GM23248 (cell line): ENCODE measurements around the gene PTPN14. TPM values are rescaled to one million over a fixed set of nuclear protein-coding genes. Genes with fewer than 3 reads are reported as not detected.

Experiments used
- DNase-seq: peaks from one replicate; pipeline ENCODE4 v3.0.0-alpha.2; 2015
- H2AFZ ChIP-seq: fragments of 200-600 bp; sonication (generic); 2 replicates; pipeline ENCODE4 v1.6.1; 2016; ENCODE audit warnings: antibody characterized with exemption
- H3F3A ChIP-seq: fragments of 200-600 bp; sonication (generic); 2 replicates; pipeline ENCODE4 v1.6.1; 2016; ENCODE audit warnings: mild to moderate bottlenecking, antibody characterized with exemption, mixed run types; ENCODE audit not compliant: insufficient read depth
- H3K27ac ChIP-seq: fragments of 200-600 bp; sonication (generic); 2 replicates; pipeline ENCODE4 v1.5.1; 2016; ENCODE audit warnings: mild to moderate bottlenecking
- H3K27me3 ChIP-seq: fragments of 200-600 bp; sonication (generic); replicated peaks from 2 replicates; pipeline ENCODE4 v1.6.1; 2016; ENCODE audit warnings: mild to moderate bottlenecking; ENCODE audit not compliant: insufficient read depth
- H3K36me3 ChIP-seq: fragments of 200-600 bp; sonication (generic); 2 replicates; pipeline ENCODE4 v1.6.1; 2016; ENCODE audit warnings: low read depth, mild to moderate bottlenecking
- H3K4me1 ChIP-seq: fragments of 200-600 bp; sonication (generic); 2 replicates; pipeline ENCODE4 v1.6.1; 2016; ENCODE audit warnings: mild to moderate bottlenecking; ENCODE audit not compliant: insufficient read depth
- H3K4me2 ChIP-seq: fragments of 200-600 bp; sonication (generic); one replicate; pipeline ENCODE4 v1.6.1; 2016; ENCODE audit warnings: mild to moderate bottlenecking; ENCODE audit not compliant: unreplicated experiment
- H3K4me3 ChIP-seq: fragments of 200-600 bp; sonication (generic); 2 replicates; pipeline ENCODE4 v1.5.1; 2016; ENCODE audit warnings: mild to moderate bottlenecking
- H3K79me2 ChIP-seq: fragments of 200-600 bp; sonication (generic); 2 replicates; pipeline ENCODE4 v1.6.1; 2016; ENCODE audit warnings: mild to moderate bottlenecking; ENCODE audit not compliant: insufficient read depth
- H3K9ac ChIP-seq: fragments of 200-600 bp; sonication (generic); 2 replicates; pipeline ENCODE4 v1.6.1; 2016; ENCODE audit warnings: mild to moderate bottlenecking
- H3K9me2 ChIP-seq: fragments of 200-600 bp; sonication (generic); 2 replicates; pipeline ENCODE4 v1.6.1; 2016; ENCODE audit warnings: mixed run types, mild to moderate bottlenecking, moderate library complexity; ENCODE audit not compliant: insufficient read depth
- H3K9me3 ChIP-seq: fragments of 200-600 bp; sonication (generic); one replicate; pipeline ENCODE4 v1.6.1; 2017; ENCODE audit warnings: low read depth
- H4K20me1 ChIP-seq: fragments of 200-600 bp; sonication (generic); 2 replicates; pipeline ENCODE4 v1.6.0; 2016; ENCODE audit not compliant: insufficient read depth
- EZH2 ChIP-seq: fragments of 200-600 bp; sonication (generic); IDR thresholded peaks from 2 replicates; pipeline ENCODE4 v1.6.1; 2018; ENCODE audit warnings: antibody characterized with exemption, mild to moderate bottlenecking; ENCODE audit not compliant: insufficient read depth, poor library complexity, severe bottlenecking
- EZH2phosphoT487 ChIP-seq: fragments of 200-600 bp; sonication (generic); IDR thresholded peaks from 2 replicates; pipeline ENCODE4 v1.6.1; 2018; ENCODE audit warnings: antibody characterized with exemption, moderate library complexity, mild to moderate bottlenecking, low read depth; ENCODE audit not compliant: insufficient read depth
- whole genome bisulfite sequencing, 2 experiments: methylation state at CpG; one replicate each; pipeline ENCODE4 v1.1.6; 2015 to 2017; ENCODE audit warnings: low lambda C conversion rate in 2 of 2, low coverage in 1 of 2; ENCODE audit errors: missing lambda C conversion rate in 2 of 2; 5-methylcytosine and 5-hydroxymethylcytosine counted together
- in situ Hi-C: fragments of 300-500 bp; cut with MboI; formaldehyde crosslinking; loops from 2 replicates; pipeline ENCODE4 v1.15.0; 2020
- polyA plus RNA-seq: library from polyadenylated mRNA; unstranded; fragments of >200 nt; fragmentation: Nextera tagmentation; extraction: Ambion mirVana; gene quantifications from 2 replicates; pipeline ENCODE4 v1.2.1, GENCODE V29; 2016
- total RNA-seq: library from RNA; depleted of rRNA; stranded (reverse); fragments of >200 nt; shearing (Covaris generic); gene quantifications from 2 replicates; pipeline ENCODE4 v1.2.3, GENCODE V29; 2014

Gene PTPN14
- total and polyA plus RNA-seq, 2 experiments from 2014 or later, result 38.7 to 49.8 TPM

DNA sequence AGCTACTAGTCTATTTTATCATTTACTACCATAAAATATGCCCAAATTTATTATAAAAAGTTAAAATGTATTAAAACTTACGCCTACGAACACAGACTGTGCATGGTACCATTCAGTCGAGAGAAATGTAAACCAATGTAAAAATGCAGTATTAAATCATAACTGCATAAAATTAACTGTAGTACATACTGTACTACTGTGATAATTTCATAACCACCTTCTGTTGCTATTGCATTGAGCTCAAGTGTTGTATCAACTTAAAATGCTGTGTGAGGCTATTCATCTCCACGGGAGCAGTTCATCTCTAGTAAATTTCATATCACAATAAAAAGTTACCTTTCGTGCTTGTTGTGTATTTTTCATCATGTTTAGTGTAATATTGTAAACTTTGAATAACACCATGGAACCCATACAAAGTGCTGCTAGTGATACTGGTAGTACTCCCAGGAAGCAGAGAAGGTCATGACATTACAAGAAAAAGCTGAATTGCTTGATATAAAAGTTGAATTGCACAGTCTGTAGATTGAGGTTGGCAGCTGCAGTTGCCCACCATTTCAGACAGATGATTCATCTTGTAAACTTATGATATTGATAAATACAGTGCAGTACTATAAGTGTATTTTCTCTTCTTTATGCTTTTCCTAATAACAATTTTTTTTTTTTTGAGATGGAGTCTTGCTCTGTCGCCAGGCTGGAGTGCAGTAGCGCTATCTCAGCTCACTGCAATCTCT is 32.6 kb upstream of the PTPN14 start:
- peaks cover 49% of the 10 kb centered on the region for H3F3A ChIP-seq
- H3K4me1 ChIP-seq, result peaks cover 44% of the 10 kb centered on the region
- no peaks in the 10 kb centered on the region for H3K9me2 ChIP-seq
- no peaks in the 10 kb centered on the region for H4K20me1 ChIP-seq
- no peaks in the 10 kb centered on the region for H3K9me3 ChIP-seq
- no peak overlapping the region for H2AFZ ChIP-seq
- H3K36me3 ChIP-seq, result no peaks in the 10 kb centered on the region
- H3K4me3 ChIP-seq, result no peak overlapping the region
- in situ Hi-C loops, result loop anchor here (25.0 kb wide), 1 partner anchor 372 kb away; no protein-coding TSS in a partner anchor
- WGBS, 2 experiments, result 96 to 98% methylated on average over 7 of the region's 7 CpGs
- H3K79me2 ChIP-seq, result no peaks in the 10 kb centered on the region
- H3K4me2 ChIP-seq, result no peak overlapping the region
- TF ChIP-seq EZH2phosphoT487, result no peak
- TF ChIP-seq EZH2, result no peak
- H3K27ac ChIP-seq, result peak overlapping the region; percentile 27; the same call in 1 of the 2 replicates
- H3K9ac ChIP-seq, result no peak overlapping the region
- H3K27me3 ChIP-seq, result no peaks in the 10 kb centered on the region
- peak; percentile 28 for DNase-seq

DNA sequence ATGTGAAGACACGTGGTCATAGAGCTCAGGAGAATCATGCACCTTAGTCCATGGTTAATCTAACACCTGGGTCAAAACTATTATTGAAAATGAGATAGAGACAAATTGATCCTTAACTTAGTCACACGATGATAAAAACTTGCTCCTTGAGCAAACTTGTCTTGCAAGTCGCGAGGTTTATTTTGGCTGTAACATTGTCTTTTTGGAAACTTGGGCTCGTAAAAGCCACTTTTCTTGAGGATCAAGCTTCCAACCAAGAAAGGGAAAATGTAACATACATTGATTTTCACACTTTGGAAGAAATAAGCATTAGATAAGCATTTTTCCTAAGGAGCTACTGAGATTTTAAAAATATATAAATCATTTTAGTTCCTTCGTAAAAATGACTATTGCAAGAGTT is 31.7 kb upstream of the PTPN14 start:
- TF ChIP-seq EZH2phosphoT487, result no peak
- no peak for TF ChIP-seq EZH2
- H3K36me3 ChIP-seq, result no peaks in the 10 kb centered on the region
- H3K4me3 ChIP-seq, result no peak overlapping the region
- H3K9me2 ChIP-seq, result no peaks in the 10 kb centered on the region
- no peak overlapping the region for H3K4me2 ChIP-seq
- peaks cover 49% of the 10 kb centered on the region for H3F3A ChIP-seq
- 62 to 63% methylated on average over 6 of the region's 6 CpGs for WGBS, 2 experiments
- H3K27me3 ChIP-seq, result no peaks in the 10 kb centered on the region
- no peaks in the 10 kb centered on the region for H3K79me2 ChIP-seq
- H2AFZ ChIP-seq, result no peak overlapping the region
- DNase-seq, result no peak
- no peak overlapping the region for H3K9ac ChIP-seq
- H4K20me1 ChIP-seq, result no peaks in the 10 kb centered on the region
- no peaks in the 10 kb centered on the region for H3K9me3 ChIP-seq
- in situ Hi-C loops, result loop anchor here (25.0 kb wide), 1 partner anchor 371 kb away; no protein-coding TSS in a partner anchor
- H3K4me1 ChIP-seq, result peaks cover 44% of the 10 kb centered on the region
- H3K27ac ChIP-seq, result no peak overlapping the region

DNA sequence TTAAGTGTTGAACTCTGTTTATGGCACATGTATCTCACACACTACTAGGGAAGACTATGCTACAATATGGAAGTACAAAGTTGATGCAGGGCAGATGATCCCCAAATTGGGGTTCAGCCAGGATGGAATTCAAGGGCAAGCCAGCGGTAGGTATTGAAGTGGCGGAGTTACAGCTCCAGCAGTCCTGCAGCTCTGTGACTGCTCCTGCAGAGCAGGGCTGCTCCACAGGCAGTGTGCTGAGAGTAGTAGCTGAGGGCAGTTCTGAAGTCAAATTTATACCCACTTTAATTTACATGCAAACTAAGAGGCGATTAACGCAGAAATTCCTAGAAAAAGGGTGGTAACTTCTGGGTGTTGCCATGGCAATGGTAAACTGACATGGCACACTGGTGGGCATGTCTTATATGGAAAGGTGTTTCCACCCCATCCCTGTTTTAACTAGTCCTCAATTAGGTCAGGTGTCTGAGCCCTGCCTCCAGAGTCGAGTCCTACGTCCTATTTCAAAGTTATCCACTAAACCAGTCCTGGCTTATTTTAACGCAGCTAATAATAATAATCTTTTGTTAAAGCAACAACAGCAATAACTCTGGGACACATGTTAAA is 31.0 kb upstream of the PTPN14 start:
- in situ Hi-C loops, result loop anchor here (25.0 kb wide), 1 partner anchor 370 kb away; no protein-coding TSS in a partner anchor
- no peaks in the 10 kb centered on the region for H3K9me3 ChIP-seq
- H3K79me2 ChIP-seq, result no peaks in the 10 kb centered on the region
- WGBS, 2 experiments, result 61 to 65% methylated on average over 7 of the region's 7 CpGs
- H3K4me1 ChIP-seq, result peaks cover 44% of the 10 kb centered on the region
- peaks cover 49% of the 10 kb centered on the region for H3F3A ChIP-seq
- H4K20me1 ChIP-seq, result no peaks in the 10 kb centered on the region
- no peak for TF ChIP-seq EZH2phosphoT487
- no peak for TF ChIP-seq EZH2
- peak; percentile 31 for DNase-seq
- no peak overlapping the region for H3K9ac ChIP-seq
- no peaks in the 10 kb centered on the region for H3K36me3 ChIP-seq
- no peaks in the 10 kb centered on the region for H3K27me3 ChIP-seq
- no peaks in the 10 kb centered on the region for H3K9me2 ChIP-seq
- no peak overlapping the region for H2AFZ ChIP-seq
- H3K4me2 ChIP-seq, result no peak overlapping the region
- no peak overlapping the region for H3K4me3 ChIP-seq
- peak overlapping the region; percentile 59 for H3K27ac ChIP-seq

DNA sequence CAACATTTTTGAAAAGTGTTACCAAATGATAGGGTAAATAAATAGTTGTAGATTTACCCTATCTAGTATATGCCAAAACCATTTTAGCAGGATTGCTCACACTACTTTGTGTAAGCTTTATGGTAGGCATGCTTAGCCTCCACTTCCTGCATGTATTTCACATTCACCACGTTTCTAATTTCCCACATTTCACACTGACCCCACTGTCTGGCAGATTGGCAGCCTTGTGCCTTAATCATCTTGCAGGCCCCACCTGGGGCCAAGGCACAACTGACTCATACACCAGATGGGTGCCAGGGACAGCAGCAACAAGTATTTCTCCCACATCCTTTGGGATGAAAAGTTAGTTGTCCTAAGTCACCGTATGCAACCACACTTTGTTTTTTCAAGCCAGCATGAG is 30.4 kb upstream of the PTPN14 start:
- Histone ChIP-seq H3K27ac (peak overlapping the region; percentile 59), H3K4me2 (peak overlapping the region; percentile 41), H3K4me3 (no peak overlapping the region), H3K79me2 (no peaks in the 10 kb centered on the region), H3K9ac (peak overlapping the region; percentile 16; the same call in 1 of the 2 replicates), H3F3A (peaks cover 49% of the 10 kb centered on the region), H3K36me3 (no peaks in the 10 kb centered on the region), H3K9me2 (no peaks in the 10 kb centered on the region), H3K9me3 (no peaks in the 10 kb centered on the region), H4K20me1 (no peaks in the 10 kb centered on the region), H2AFZ (no peak overlapping the region), H3K27me3 (no peaks in the 10 kb centered on the region), H3K4me1 (peaks cover 44% of the 10 kb centered on the region)
- TF ChIP-seq EZH2, result no peak
- TF ChIP-seq EZH2phosphoT487, result no peak
- DNase-seq, result peak; percentile 91
- WGBS, 2 experiments, result 3 to 6% methylated on average over 2 of the region's 2 CpGs
- in situ Hi-C loops, result loop anchor here (25.0 kb wide), 1 partner anchor 369 kb away; no protein-coding TSS in a partner anchor
